HG02885 (cell line): ENCODE measurements around the gene MAEA.
A peak's percentile ranks its signal among the peaks of the same experiment; 100 is the strongest.

ENCODE experiments used
- ATAC-seq: cut with Tn5 transposase; IDR thresholded peaks from one replicate; pipeline ENCODE4 v1.9.1; 2021; ENCODE audit warnings: mild to moderate bottlenecking; ENCODE audit not compliant: unreplicated experiment, poor library complexity

The MAEA gene

DNA sequence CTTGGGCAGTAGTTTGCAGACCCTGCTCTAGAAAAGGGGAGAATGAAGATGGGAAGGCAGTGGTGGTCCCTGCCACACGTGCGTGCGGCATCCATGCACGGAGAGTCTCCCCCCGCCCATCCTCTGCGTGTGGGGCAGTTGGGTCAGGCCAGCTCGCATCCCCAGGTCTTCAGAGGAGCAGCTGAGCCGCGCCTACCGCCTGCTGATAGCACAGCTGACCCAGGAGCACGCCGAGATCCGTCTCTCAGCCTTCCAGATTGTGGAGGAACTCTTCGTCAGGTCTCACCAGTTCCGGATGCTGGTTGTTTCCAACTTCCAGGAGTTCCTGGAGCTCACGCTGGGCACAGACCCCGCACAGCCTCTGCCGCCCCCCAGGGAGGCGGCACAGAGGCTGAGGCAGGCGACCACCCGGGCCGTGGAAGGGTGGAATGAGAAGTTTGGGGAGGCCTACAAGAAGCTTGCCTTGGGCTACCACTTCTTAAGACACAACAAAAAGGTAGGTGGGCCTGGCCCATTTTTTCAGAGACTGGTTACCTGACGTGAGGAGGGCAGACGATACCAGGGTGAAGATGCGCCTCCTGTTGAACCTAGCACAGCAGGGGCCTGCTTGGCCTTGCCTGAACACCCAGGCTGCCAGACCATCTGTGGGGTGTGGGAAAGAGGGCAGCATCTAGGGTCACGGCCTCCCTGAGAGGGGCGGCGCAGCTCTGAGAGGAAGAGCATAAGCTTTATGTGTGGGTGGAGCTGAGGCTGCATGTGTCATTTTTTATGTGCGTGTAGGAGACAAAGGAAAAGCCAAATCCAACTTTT is 59.9 kb downstream of the MAEA start:
- no peak for ATAC-seq

DNA sequence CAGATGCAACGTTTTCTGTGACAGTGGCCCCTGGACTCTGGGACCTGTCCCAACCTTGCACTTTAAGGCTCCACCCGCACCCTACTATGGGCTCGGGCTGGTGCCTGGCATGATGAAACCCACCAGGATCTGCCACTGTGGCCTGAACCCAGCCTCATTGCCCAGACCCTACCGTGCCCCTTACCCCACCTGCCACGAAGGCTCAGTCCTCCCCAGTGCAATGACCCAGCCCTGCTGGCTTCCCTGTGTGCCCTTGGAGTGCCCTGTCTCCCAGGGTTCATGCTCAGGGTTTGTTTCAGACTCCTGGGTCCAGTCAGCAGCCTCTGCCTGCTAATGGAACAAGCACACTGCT is 60.5 kb downstream of the MAEA start:
- no peak for ATAC-seq

DNA sequence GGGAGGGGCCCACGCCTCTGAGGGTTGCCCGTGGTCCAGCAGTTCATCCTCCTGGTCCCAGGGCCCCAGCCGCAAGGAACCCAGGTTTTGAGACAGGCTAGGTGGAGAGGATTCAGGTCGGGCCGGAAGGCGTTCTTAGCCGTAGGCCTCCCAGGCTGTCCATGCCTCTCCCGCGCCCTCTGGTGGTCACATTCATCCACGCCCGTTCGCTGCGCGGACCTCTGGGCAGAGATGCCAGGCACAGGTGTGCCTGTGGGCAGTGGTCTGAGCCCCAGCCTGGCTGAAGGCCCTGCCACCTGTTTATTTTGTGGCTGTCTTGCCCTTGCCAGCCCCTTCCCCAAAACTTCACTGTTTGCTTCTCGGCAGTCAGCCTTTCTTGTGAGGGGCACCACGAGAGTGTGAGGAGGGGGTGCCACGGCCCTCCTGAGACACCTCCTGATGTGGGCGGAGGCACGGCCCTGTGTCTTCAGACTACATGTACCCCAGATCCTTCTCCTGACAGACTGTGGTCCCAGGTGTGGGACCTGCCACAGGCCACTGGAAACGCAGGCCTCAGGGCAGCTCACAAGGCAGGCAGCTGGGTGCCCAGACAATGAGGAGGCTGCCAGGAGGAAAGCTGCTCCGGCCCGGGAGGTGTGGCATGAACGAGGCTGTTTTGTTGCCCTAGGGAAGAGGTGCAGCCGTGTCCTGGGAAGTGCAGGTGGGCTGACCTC is 62.3 kb downstream of the MAEA start:
- ATAC-seq, result peak; percentile 24

GRCh38 chr4:1352567-1352900 is 62.8 kb downstream of the MAEA start:
- ATAC-seq, result no peak

GRCh38 chr4:1353186-1354055 is 63.7 kb downstream of the MAEA start:
- ATAC-seq, result no peak

GRCh38 chr4:1354136-1354982 is 64.7 kb downstream of the MAEA start:
- no peak for ATAC-seq

- ATAC-seq, result no peak
These were observed 65.2 kb downstream of the MAEA start for GRCh38 chr4:1354983-1355275.

- no peak for ATAC-seq
These were observed 65.7 kb downstream of the MAEA start for GRCh38 chr4:1355378-1355777.

GRCh38 chr4:1356181-1356998 is 66.7 kb downstream of the MAEA start:
- ATAC-seq, result no peak

DNA sequence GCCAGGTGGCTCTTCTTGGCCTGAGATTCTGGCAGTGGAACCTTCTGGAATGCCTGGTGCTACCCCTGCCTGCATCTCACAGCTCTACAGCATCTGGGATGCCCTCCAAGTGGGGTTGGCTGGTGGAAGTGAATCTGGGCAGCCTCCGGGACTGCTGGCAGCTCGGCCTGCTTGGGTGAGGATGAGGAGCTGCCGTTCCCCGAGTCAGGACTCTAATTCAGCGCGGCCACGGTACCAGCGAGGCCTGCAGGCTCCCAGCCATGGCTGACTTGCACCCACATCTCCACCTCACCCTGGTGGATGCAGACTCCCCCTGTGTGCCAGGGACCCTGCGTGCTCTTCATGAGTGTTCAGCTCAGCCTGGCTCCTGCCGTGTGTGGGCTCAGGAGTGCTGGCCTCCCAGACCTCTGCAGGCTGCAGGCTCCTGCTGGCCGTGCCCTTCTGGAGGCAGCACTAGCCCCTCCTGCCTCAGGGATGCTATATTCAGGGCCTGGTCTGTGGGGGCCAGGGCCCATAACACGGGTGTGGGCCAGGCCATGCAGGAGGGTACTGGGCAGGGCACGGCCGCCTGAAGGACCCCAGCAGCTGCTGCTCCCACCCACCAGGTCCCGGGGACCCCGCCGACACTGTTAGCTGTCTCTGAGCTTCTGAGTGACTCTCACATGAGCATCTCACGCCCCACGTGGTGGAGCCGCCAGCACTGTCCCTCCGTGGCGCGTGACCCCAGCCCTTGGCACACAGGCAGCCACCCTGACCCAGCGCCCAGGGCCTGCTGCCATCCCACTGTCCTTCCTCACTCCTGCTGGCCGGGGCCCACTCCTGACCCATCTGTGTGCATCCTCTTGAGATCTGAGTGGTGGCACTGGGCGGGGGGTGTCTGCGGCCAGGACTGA is 67.9 kb downstream of the MAEA start:
- ATAC-seq, result no peak

GRCh38 chr4:1358421-1359143 is 68.9 kb downstream of the MAEA start:
- ATAC-seq, result no peak

DNA sequence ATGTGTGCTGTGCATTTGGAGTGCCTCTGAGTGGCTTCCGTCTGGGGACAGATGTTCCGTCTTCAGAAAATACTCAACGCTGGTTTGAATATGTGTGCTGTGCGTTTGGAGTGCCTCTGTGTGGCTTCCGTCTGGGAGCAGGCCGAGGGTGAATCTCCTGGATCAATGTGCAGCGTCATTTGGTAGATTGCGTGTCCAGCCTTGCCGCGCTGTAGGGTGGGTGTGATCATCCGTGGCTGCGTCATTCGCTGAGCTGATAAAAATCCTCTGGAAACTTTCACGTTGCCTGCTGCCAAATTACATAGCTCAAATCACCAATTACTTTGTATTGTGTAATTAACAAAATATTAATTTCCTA is 69.4 kb downstream of the MAEA start:
- ATAC-seq, result no peak

DNA sequence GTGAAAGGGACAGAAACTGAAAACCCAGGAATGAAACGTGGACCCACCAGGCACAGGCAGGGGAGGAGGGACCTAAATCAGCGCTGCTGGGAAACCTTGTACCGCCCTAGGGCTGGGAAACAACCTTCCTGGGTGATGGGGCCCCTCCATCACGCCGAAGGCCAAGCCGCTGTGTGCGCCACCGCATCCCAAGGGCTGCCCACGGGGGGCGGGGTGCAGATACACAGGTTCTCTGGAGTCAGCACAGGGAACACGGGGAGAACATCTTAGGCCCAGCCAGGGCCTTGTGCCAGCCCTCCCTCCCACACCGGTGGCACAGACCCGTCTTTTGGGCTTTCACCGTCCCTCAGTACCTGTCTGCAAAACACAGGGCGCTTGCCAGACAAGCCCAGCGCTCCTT is 70.3 kb downstream of the MAEA start:
- no peak for ATAC-seq

DNA sequence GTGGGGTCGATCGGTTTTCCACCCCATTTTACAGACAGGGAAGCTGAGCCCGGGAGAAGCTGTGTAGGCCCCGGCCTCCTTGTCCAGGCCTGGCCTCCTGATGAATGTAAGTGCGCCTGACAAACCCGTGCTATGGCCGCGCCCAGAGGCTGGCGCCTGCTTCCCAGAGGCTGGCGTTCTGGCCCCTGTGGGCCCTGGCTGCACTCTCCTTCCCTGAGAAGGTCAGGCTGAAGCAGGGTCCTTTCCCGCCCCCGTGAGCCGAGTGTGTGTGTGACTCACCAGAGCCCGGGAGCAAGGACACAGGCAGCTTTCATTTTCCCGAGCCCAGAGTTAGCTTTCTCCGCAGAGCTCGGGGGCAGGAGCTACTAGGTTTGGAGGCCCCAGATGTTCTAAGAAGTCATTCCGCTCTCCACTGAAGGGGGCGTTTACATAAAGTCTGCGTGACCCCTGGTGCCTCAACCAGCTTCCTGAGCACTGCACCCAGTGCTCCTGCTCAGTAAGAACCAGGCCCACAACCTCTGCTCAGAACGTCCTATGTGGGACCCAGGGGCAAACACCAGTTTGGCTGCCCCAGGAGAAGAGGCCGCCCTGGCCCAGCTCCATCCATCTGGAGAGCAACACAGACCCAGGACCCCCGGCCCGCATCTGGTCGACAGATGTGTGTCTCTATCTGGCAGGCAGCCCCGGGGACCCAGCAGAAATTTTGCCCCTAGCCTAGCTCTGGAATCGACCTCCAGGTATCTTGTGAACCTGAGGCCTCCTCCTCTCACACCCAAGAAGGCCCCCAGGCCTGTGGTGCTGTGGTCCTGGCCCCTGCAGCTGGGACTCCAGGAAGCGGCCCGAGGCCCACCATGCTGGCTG is 71.0 kb downstream of the MAEA start:
- ATAC-seq, result no peak

- ATAC-seq, result no peak
These were observed 71.7 kb downstream of the MAEA start for GRCh38 chr4:1361431-1361830.

DNA sequence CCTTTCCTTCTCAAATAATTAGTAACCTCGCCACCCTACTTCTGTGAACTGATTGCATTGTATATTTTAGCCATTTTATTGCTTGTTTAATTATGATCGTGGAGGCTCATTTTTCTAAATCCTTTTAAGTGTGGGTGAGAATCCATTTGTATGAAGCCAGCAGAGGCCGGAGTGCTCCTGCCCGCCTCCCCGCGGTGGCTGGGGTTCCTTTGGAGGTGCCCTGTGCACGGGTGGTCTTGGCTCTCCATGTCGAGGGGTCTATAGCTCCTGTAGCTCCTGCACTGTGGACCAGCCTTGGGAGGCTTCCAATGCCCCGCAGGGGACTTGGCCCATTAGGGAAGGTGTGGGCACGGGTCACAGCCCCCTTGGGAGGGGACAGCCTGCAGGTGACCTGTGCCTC is 72.4 kb downstream of the MAEA start:
- ATAC-seq, result no peak

- no peak for ATAC-seq
These were observed 72.8 kb downstream of the MAEA start for GRCh38 chr4:1362521-1362920.
